ENCODE data around the gene AP2S1.

The AP2S1 gene

GRCh38 chr19:46797881-46798280 is 52.8 kb downstream of the AP2S1 start:
- DNase-seq: no peak

- DNase-seq: peak; percentile 47
Observed at GRCh38 chr19:46791944-46792343, 58.7 kb downstream of the AP2S1 start.

- DNase-seq: no peak
Observed at GRCh38 chr19:46789371-46789770, 61.3 kb downstream of the AP2S1 start.

- no peak for DNase-seq
Observed at GRCh38 chr19:46788968-46789338, 61.7 kb downstream of the AP2S1 start.

- peak; percentile 99 for DNase-seq
Observed at GRCh38 chr19:46788262-46788967, 62.2 kb downstream of the AP2S1 start, which contains the start of gene SLC1A5. SLC1A5 (minus strand) TSS chr19:46788594; CDS start chr19:46787965, 629 bp downstream.

Measured in MV-4-11 (cell line).